GM18867 (cell line): ENCODE measurements around the gene DCDC2B.

Experiments used
- ATAC-seq: cut with Tn5 transposase; IDR thresholded peaks from one replicate; pipeline ENCODE4 v1.9.1; 2021; ENCODE audit warnings: mild to moderate bottlenecking, moderate library complexity; ENCODE audit not compliant: unreplicated experiment

The DCDC2B gene

GRCh38 chr1:32195972-32196823, 12.7 kb upstream of the DCDC2B start:
- no peak for ATAC-seq

- ATAC-seq: no peak
Observed at GRCh38 chr1:32197074-32197473, 11.8 kb upstream of the DCDC2B start.

GRCh38 chr1:32197837-32198236, 11.1 kb upstream of the DCDC2B start:
- no peak for ATAC-seq

- no peak for ATAC-seq
Observed at GRCh38 chr1:32198237-32199042, 10.4 kb upstream of the DCDC2B start.

- ATAC-seq: no peak
Observed at GRCh38 chr1:32199043-32199716, 9.7 kb upstream of the DCDC2B start.

- ATAC-seq: no peak
Observed at GRCh38 chr1:32199717-32200072, 9.2 kb upstream of the DCDC2B start.

GRCh38 chr1:32200226-32201010, 8.5 kb upstream of the DCDC2B start, which contains the start of gene CCDC28B:
CCDC28B (plus strand) TSS chr1:32200595; CDS start chr1:32201936, 1,341 bp downstream.
- peak; percentile 35 for ATAC-seq

GRCh38 chr1:32201011-32201855, 7.7 kb upstream of the DCDC2B start:
- peak; percentile 33 for ATAC-seq

GRCh38 chr1:32204943-32205361, 3.9 kb upstream of the DCDC2B start:
- ATAC-seq: no peak

GRCh38 chr1:32205401-32206370, 3.2 kb upstream of the DCDC2B start, which contains the start of gene IQCC:
IQCC (plus strand) TSS chr1:32205671; CDS start chr1:32205682, 11 bp downstream.
- ATAC-seq: peak; percentile 53

GRCh38 chr1:32208469-32208868, 420 bp upstream of the DCDC2B start:
- ATAC-seq: no peak

GRCh38 chr1:32215629-32216480, 7.0 kb downstream of the DCDC2B start:
- ATAC-seq: no peak

GRCh38 chr1:32216566-32216965, 7.7 kb downstream of the DCDC2B start:
- no peak for ATAC-seq

GRCh38 chr1:32219022-32219421, 10.1 kb downstream of the DCDC2B start:
- no peak for ATAC-seq

- ATAC-seq: no peak
Observed at GRCh38 chr1:32220746-32221580, 12.1 kb downstream of the DCDC2B start.

- no peak for ATAC-seq
Observed at GRCh38 chr1:32221581-32221979, 12.7 kb downstream of the DCDC2B start.
